ENCODE data around the gene DNASE1L3.

GRCh38 chr3:58222161-58222724, 11.5 kb upstream of the DNASE1L3 start:
- TF ChIP-seq CTCF (IDR thresholded peaks at IDR 0.05 in 8 of 11, conservative IDR thresholded peaks at IDR 0.05 in 3 of 11) (no peak), POLR2A (IDR thresholded peaks at IDR 0.05) (no peak)

All from spleen (tissue), 7 donors.